Measurements from ENCODE around the gene FBXO4.

Gene FBXO4

DNA sequence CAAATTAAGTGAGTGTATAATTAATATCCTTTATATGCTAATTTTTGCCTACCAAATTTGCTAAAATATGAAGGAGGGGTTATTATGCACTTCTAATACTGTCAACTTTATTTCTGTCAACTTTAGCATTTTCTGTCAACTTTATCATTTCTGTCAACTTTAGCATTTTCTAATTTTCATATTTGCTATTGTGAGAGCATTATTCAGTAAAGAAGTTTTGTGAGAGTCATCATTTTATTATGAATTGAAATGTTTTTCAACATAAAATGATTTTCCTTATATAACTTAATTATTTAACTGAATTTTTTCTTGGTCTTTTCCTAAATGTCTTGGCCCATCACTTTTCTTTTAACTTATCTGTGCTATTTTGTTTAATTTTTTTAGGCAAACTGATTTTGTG is 58.2 kb downstream of the FBXO4 start:
- DNase-seq (ENCODE audit: low spot score): no peak

- no peak for DNase-seq (ENCODE audit: low spot score)
Measured at GRCh38 chr5:41985945-41986695, 61.0 kb downstream of the FBXO4 start.
